ENCODE measurements around the gene FANCE.

Gene FANCE

DNA sequence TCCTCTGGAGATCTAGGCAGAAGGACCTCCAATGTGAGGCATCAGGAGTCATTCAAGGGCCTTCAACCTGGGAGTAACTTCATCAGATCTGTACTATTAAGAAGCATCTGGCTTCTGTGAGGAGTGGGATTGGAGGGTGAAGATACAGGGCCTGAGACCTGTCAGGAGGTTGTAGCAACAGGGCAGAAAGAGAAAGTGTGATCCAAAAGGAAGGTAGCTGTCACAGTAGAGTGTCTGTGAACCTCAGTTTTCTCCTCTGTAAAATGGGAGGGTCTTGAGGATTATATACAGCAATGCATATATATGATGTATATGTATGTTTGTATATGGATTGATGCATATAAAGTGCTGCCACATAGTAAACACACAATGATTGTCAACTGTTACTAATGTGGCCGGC lies 13.5 kb downstream of the FANCE start:
- no peak overlapping the region for H2AFZ ChIP-seq (ENCODE audit: low read depth, low read length, severe bottlenecking)
- no peaks in the 10 kb centered on the region for H3K9me3 ChIP-seq (ENCODE audit: insufficient read depth, low read length)
- peaks cover 11% of the 10 kb centered on the region for H4K20me1 ChIP-seq (ENCODE audit: low read depth, low read length)
- H3K79me2 ChIP-seq (ENCODE audit: insufficient read depth, low read length) = peaks cover 23% of the 10 kb centered on the region
- H3K9ac ChIP-seq (ENCODE audit: low read length) = no peak overlapping the region
- no peaks in the 10 kb centered on the region for H3K27me3 ChIP-seq (ENCODE audit: low read length)
- H3K27ac ChIP-seq (ENCODE audit: low read depth, low read length) = no peak overlapping the region
- peaks cover 24% of the 10 kb centered on the region for H3F3A ChIP-seq (ENCODE audit: insufficient read depth)
- no peak for TF ChIP-seq EZH2phosphoT487 (conservative IDR thresholded peaks at IDR 0.05; ENCODE audit: low read length)
- no peak for TF ChIP-seq CTCF (IDR thresholded peaks at IDR 0.05; ENCODE audit: insufficient read depth, low read length, poor library complexity, severe bottlenecking)
- H3K4me3 ChIP-seq (ENCODE audit: insufficient read depth, low read length, poor library complexity, severe bottlenecking) = no peak overlapping the region
- no peak overlapping the region for H3K4me2 ChIP-seq (ENCODE audit: low read depth, low read length, poor library complexity, severe bottlenecking)
- H3K36me3 ChIP-seq (ENCODE audit: low read length) = peaks cover 20% of the 10 kb centered on the region
- H3K9me2 ChIP-seq (replicated peaks; ENCODE audit: insufficient read depth, low read length) = no peaks in the 10 kb centered on the region

DNA sequence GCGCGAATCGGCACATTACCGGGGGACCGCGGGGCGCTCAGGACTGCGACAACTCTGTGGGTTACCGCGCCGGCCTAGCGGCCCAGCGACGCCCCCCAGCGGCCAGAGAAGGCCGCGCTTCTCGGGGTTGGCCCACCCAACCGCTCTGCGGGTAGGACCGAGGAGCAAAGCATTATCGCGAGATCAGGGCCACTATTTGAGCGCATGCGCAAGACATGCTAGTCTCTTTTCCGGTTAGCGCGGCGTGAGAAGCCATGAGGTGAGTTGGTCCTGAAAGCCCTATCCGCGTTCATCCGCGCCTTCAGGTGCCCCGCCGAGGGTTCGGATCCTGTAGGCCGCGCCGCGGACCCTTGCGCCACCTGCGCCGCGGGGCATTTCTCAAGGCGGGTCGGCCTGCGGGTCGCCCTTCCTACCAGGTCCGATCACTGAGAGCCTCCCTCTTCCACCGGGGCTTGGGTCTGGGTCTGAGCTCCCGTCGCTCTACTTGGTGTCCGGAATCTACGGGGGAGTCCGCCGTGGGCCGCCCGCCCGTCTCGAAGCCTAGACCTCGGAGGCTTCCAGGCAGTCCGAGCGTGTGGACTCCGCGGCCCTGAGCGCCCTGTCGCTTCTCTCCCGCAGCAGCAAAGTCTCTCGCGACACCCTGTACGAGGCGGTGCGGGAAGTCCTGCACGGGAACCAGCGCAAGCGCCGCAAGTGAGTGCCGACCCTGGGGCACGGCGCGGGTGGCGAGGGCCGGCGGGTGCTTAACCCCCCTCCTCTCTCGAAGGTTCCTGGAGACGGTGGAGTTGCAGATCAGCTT lies 16.2 kb downstream of the FANCE start, which contains the start of gene RPL10A:
Gene RPL10A (plus strand): TSS at position 221 of the 799 bp plus-strand sequence. CDS start 34 bp downstream, at position 255.
- Histone ChIP-seq H4K20me1 (ENCODE audit: low read depth, low read length) (peaks cover 28% of the 10 kb centered on the region), H3K9ac (ENCODE audit: low read length) (peak within 1 kb of the TSS; percentile 95), H3K27me3 (ENCODE audit: low read length) (no peaks in the 10 kb centered on the region), H3F3A (ENCODE audit: insufficient read depth) (peaks cover 51% of the 10 kb centered on the region), H2AFZ (ENCODE audit: low read depth, low read length, severe bottlenecking) (peak within 1 kb of the TSS; percentile 90), H3K27ac (ENCODE audit: low read depth, low read length) (peak within 1 kb of the TSS; percentile 85), H3K79me2 (ENCODE audit: insufficient read depth, low read length) (peaks cover 31% of the 10 kb centered on the region), H3K4me3 (ENCODE audit: insufficient read depth, low read length, poor library complexity, severe bottlenecking) (peak within 1 kb of the TSS; percentile 93), H3K4me2 (ENCODE audit: low read depth, low read length, poor library complexity, severe bottlenecking) (peak within 1 kb of the TSS; percentile 71), H3K9me2 (replicated peaks; ENCODE audit: insufficient read depth, low read length) (no peaks in the 10 kb centered on the region), H3K9me3 (ENCODE audit: insufficient read depth, low read length) (no peaks in the 10 kb centered on the region), H3K36me3 (ENCODE audit: low read length) (peaks cover 40% of the 10 kb centered on the region)
- no peak for TF ChIP-seq EZH2phosphoT487 (conservative IDR thresholded peaks at IDR 0.05; ENCODE audit: low read length)
- TF ChIP-seq CTCF (IDR thresholded peaks at IDR 0.05; ENCODE audit: insufficient read depth, low read length, poor library complexity, severe bottlenecking) = peak; percentile 100

- peaks cover 40% of the 10 kb centered on the region for H3K36me3 ChIP-seq (ENCODE audit: low read length)
Measured at GRCh38 chr6:35468980-35469750, 17.0 kb downstream of the FANCE start.

More at GRCh38 chr6:35468980-35469750, 17.0 kb downstream of the FANCE start:
- Histone ChIP-seq H2AFZ (ENCODE audit: low read depth, low read length, severe bottlenecking) (no peak overlapping the region), H3K4me3 (ENCODE audit: insufficient read depth, low read length, poor library complexity, severe bottlenecking) (peak overlapping the region; percentile 93), H3K27ac (ENCODE audit: low read depth, low read length) (peak overlapping the region; percentile 85), H3K9me3 (ENCODE audit: insufficient read depth, low read length) (no peaks in the 10 kb centered on the region), H4K20me1 (ENCODE audit: low read depth, low read length) (peaks cover 28% of the 10 kb centered on the region), H3K79me2 (ENCODE audit: insufficient read depth, low read length) (peaks cover 31% of the 10 kb centered on the region), H3K4me2 (ENCODE audit: low read depth, low read length, poor library complexity, severe bottlenecking) (peak overlapping the region; percentile 71), H3K9me2 (replicated peaks; ENCODE audit: insufficient read depth, low read length) (no peaks in the 10 kb centered on the region), H3K27me3 (ENCODE audit: low read length) (no peaks in the 10 kb centered on the region), H3F3A (ENCODE audit: insufficient read depth) (peaks cover 59% of the 10 kb centered on the region), H3K9ac (ENCODE audit: low read length) (peak overlapping the region; percentile 95)
- TF ChIP-seq EZH2phosphoT487 (conservative IDR thresholded peaks at IDR 0.05; ENCODE audit: low read length) = no peak
- no peak for TF ChIP-seq CTCF (IDR thresholded peaks at IDR 0.05; ENCODE audit: insufficient read depth, low read length, poor library complexity, severe bottlenecking)

Data from SU-DHL-6 (cell line).